Hepatocyte (in vitro differentiated cells): Measurements from ENCODE around the gene C1QTNF2.
"Not testable (repeated sequence)": the region's sequence is repeated elsewhere in the genome, so short reads cannot be mapped to it uniquely, and the experiment has no call there.

Experiments used
- CTCF ChIP-seq: fragments of 200-600 bp; sonication (generic); IDR thresholded peaks from 2 replicates; pipeline ENCODE4 v1.5.1; 2016; ENCODE audit warnings: antibody characterized with exemption, mild to moderate bottlenecking; ENCODE audit not compliant: poor library complexity
- EZH2 ChIP-seq: fragments of 200-600 bp; sonication (generic); IDR thresholded peaks from 2 replicates; pipeline ENCODE4 v1.6.1; 2016; ENCODE audit warnings: antibody characterized with exemption, mild to moderate bottlenecking, borderline replicate concordance

DNA sequence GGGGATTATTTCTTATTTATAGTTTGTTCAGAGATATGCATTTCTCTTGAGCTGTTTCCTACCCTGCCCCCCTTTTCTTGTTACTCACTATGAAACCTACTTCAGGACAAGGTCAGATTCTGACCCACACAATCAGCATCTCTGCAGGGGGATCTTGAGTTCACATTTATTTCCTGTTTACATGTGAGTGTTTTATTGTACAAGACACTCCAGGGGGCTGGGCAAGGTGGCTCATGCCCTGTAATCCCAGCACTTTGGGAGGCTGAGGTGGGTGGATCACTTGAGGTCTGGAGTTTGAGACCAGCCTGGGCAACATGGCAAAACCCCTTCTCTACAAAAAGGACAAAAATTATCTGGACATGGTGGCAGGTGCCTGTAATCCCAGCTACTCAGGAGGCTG lies 29.9 kb downstream of the C1QTNF2 start:
- not testable (repeated sequence) for TF ChIP-seq CTCF, EZH2
